GM12878 (cell line): ENCODE measurements around the gene PHF2. TPM values are rescaled to one million over a fixed set of nuclear protein-coding genes. Genes with fewer than 3 reads are reported as not detected.

Experiments used
- ATAC-seq: fragments of 200-7000 bp; cut with Tn5 transposase; 3 replicates; pipeline ENCODE4 v1.9.1; 2020; ENCODE audit warnings: mild to moderate bottlenecking, moderate library complexity
- BruUV-seq: library from RNA; stranded (reverse); fragments of 400-500 nt; replicated peaks from 2 replicates; lab custom pipeline; 2021; lab: Mats Ljungman, UMichigan
- CTCF ChIA-PET: fragments of 300-600 bp; sonication (Branson Sonifier 250); formaldehyde crosslinking; extraction: SDS; loops from one replicate; lab custom pipeline; 2021; ENCODE audit warnings: inconsistent platforms; lab: Yijun Ruan, JAX
- POLR2A ChIA-PET: fragments of 350-600 bp; formaldehyde crosslinking; extraction: SDS; loops from one replicate; lab custom pipeline; 2021; ENCODE audit warnings: inconsistent platforms; lab: Charles Lee
- RAD21 ChIA-PET: fragments of 300-600 bp; sonication (Branson Sonifier 250); formaldehyde crosslinking; loops from one replicate; lab custom pipeline; 2023; ENCODE audit warnings: antibody characterized with exemption; ENCODE audit not compliant: unreplicated experiment; lab: Charles Lee
- SMC1A ChIA-PET: fragments of 300-600 bp; sonication (Branson Sonifier 250); formaldehyde crosslinking; loops from one replicate; lab custom pipeline; 2023; ENCODE audit not compliant: unreplicated experiment, uncharacterized antibody; lab: Charles Lee
- DNase-seq: peaks from one replicate; pipeline ENCODE4 v3.0.0-alpha.2; 2011; ENCODE audit warnings: low read depth, low spot score
- FAIRE-seq: peaks from 3 replicates; lab custom pipeline; 2011; peaks lifted over from hg19 to GRCh38; lab: Jason Lieb, UNC
- H2AFZ ChIP-seq: 2 replicates; pipeline ENCODE4 v1.6.0; 2011; ENCODE audit warnings: low read depth, low read length, control low read depth; ENCODE audit not compliant: control insufficient read depth
- H3K27ac ChIP-seq: 2 replicates; pipeline ENCODE4 v1.5.1; 2011; ENCODE audit warnings: control low read depth; ENCODE audit not compliant: control insufficient read depth, insufficient read depth
- H3K27me3 ChIP-seq, 2 experiments: replicated peaks in 1 of 2; 2 replicates each; pipeline versions ENCODE4 v1.6.0 to v1.6.1; 2011; ENCODE audit warnings: low read length in 1 of 2; ENCODE audit not compliant: control insufficient read depth in 2 of 2, insufficient read depth in 2 of 2
- H3K36me3 ChIP-seq, 2 experiments: 2 replicates each; pipeline ENCODE4 v1.5.1; 2011; ENCODE audit warnings: low read length in 1 of 2; ENCODE audit not compliant: control insufficient read depth in 2 of 2, insufficient read depth in 2 of 2
- H3K4me1 ChIP-seq: 2 replicates; pipeline ENCODE4 v1.6.1; 2011; ENCODE audit warnings: mild to moderate bottlenecking, low read length, moderate library complexity, mixed read lengths; ENCODE audit not compliant: control insufficient read depth, insufficient read depth
- H3K4me2 ChIP-seq: 2 replicates; pipeline ENCODE4 v1.6.0; 2011; ENCODE audit warnings: control low read depth; ENCODE audit not compliant: control insufficient read depth, insufficient read depth
- H3K4me3 ChIP-seq: fragments of 200-600 bp; sonication (generic); 2 replicates; pipeline ENCODE4 v1.5.1; 2016
- H3K79me2 ChIP-seq: 2 replicates; pipeline ENCODE4 v1.6.0; 2011; ENCODE audit warnings: low read length; ENCODE audit not compliant: control insufficient read depth, insufficient read depth
- H3K9ac ChIP-seq: 2 replicates; pipeline ENCODE4 v1.8.0; 2011; ENCODE audit warnings: low read length, control low read depth, mixed read lengths; ENCODE audit not compliant: control insufficient read depth, insufficient read depth
- H3K9me3 ChIP-seq: replicated peaks from 3 replicates; pipeline ENCODE4 v1.5.1; 2011; ENCODE audit warnings: mild to moderate bottlenecking, low read length; ENCODE audit not compliant: control insufficient read depth, insufficient read depth
- H4K20me1 ChIP-seq: 2 replicates; pipeline ENCODE4 v1.6.0; 2011; ENCODE audit not compliant: control insufficient read depth, insufficient read depth
- KDM1A ChIP-seq: fragments of 200-600 bp; sonication (generic); IDR thresholded peaks from 2 replicates; pipeline ENCODE4 v1.6.1; 2016; ENCODE audit warnings: borderline replicate concordance
- SMAD1 ChIP-seq: fragments of 450-650 bp; IDR thresholded peaks from 2 replicates; pipeline ENCODE4 v1.6.1; 2018; ENCODE audit warnings: mild to moderate bottlenecking, low read depth; ENCODE audit not compliant: partially characterized antibody
- SREBF1 ChIP-seq: IDR thresholded peaks from 2 replicates; pipeline ENCODE4 v1.6.1; 2012; ENCODE audit warnings: mild to moderate bottlenecking, low read length
- SRF ChIP-seq, 2 experiments: IDR thresholded peaks; 2 replicates each; pipeline ENCODE4 v1.6.1; 2011; ENCODE audit warnings: low read depth in 2 of 2, low read length in 2 of 2, mild to moderate bottlenecking in 1 of 2, moderate library complexity in 1 of 2
- SUZ12 ChIP-seq: fragments of 200-600 bp; sonication (generic); IDR thresholded peaks from one replicate; pipeline ENCODE4 v1.6.1; 2018; ENCODE audit warnings: antibody characterized with exemption, mild to moderate bottlenecking; ENCODE audit not compliant: unreplicated experiment
- ZNF207 ChIP-seq: fragments of 450-650 bp; IDR thresholded peaks from 2 replicates; pipeline ENCODE4 v1.6.1; 2014; ENCODE audit warnings: antibody characterized with exemption, mild to moderate bottlenecking, borderline replicate concordance
- ZNF24 ChIP-seq: fragments of 450-650 bp; IDR thresholded peaks from 2 replicates; pipeline ENCODE4 v1.6.1; 2017; ENCODE audit warnings: antibody characterized with exemption, mild to moderate bottlenecking
- ZSCAN29 ChIP-seq: fragments of 450-650 bp; IDR thresholded peaks from 2 replicates; pipeline ENCODE4 v1.6.1; 2017; ENCODE audit warnings: mild to moderate bottlenecking, moderate library complexity
- WGBS: methylation state at CpG from one replicate; pipeline ENCODE4 v1.1.6; 2016; ENCODE audit warnings: low lambda C conversion rate; ENCODE audit not compliant: insufficient replicate concordance, insufficient coverage; ENCODE audit errors: missing lambda C conversion rate; 5-methylcytosine and 5-hydroxymethylcytosine counted together
- in situ Hi-C: fragments of 300-500 bp; cut with MboI; formaldehyde crosslinking; loops from 9 replicates; pipeline ENCODE4 v1.14.3; 2018; ENCODE audit warnings: mixed read lengths
- intact Hi-C: fragments of 100-400 bp; cut with micrococcal nuclease; formaldehyde crosslinking; loops from one replicate; pipeline ENCODE4 v1.14.2; 2022; ENCODE audit not compliant: unreplicated experiment
- polyA plus RNA-seq, 11 experiments: library from polyadenylated mRNA; depleted of rRNA in 4 of 11; unstranded in 6 of 11; stranded (reverse) in 5 of 11; fragments of >200 nt; fragmentation: Nextera tagmentation in 4 of 11; fragmentation: Illumina TruSeq in 1 of 11; extraction: Ambion mirVana in 4 of 11; extraction: Trizol in 1 of 11; gene quantifications; 1 replicate in 1 of 11; 2 replicates in 10 of 11; pipeline versions ENCODE4 v1.2.1 to v1.2.3, GENCODE V29; 2011 to 2016; ENCODE audit warnings: inconsistent platforms in 2 of 11, missing spikeins in 2 of 11, low read depth in 1 of 11
- total RNA-seq, 4 experiments: library from RNA; depleted of rRNA in 3 of 4; stranded (reverse); fragments of >200 nt in 3 of 4; fragmentation: Illumina TruSeq in 1 of 4; extraction: Trizol in 1 of 4; gene quantifications; 2 replicates each; pipeline versions ENCODE4 v1.2.1 to v1.2.3, GENCODE V29; 2013 to 2021

Gene PHF2
- total and polyA plus RNA-seq, 10 of the 15 experiments (the other 5 are each of a cell fraction or from before 2014, with no cell fraction given): 0.34 to 13.3 (median 5.5) TPM

DNA sequence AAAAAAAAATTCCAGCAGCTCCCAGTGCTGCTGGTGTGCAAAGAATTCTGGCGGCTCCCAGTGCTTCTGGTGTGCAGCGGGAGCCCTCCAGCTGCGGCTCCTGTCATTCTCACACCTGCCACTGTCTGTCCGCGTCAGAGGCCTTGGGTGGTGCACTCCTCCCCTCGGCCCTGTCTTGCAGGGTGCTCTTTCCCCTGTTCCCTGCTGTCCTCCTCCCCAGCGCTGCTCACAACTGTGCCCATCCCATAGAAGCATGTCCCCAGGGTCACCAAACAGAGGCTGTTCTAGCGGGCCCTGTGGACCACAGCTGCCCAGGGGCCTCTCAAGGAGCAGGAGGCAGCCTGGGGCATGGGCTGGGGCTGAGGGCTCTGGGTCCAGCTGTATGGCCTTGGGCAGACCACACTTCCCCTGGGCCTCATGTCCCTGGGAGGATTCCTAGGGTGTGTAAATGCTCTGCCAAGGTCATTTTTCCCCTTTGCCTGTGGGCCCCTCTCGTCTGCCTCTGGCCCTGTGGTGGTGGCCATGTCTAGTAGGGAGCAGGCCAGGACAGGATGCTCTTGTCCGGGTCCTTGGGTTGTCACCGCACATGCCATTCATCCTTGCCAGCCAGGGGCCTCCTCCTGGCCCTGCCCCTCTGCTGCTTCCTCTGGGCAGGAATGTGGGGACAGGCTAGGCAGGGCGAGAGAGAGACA is 68.2 kb downstream of the PHF2 start:
- CTCF ChIA-PET: no interaction called here
- no peak for DNase-seq

GRCh38 chr9:93645149-93645889 is 68.9 kb downstream of the PHF2 start:
- ATAC-seq (no peak), DNase-seq (no peak), FAIRE-seq (no peak)
- H3K79me2 ChIP-seq: no peaks in the 10 kb centered on the region
- H3K4me3 ChIP-seq: no peak overlapping the region
- no peak overlapping the region for H2AFZ ChIP-seq
- CTCF ChIA-PET: no interaction called here
- in situ Hi-C loops (no loop called here), intact Hi-C loops (no loop called here)
- H3K4me2 ChIP-seq: no peak overlapping the region
- no TSS peak for BruUV-seq
- no peak overlapping the region for H3K9ac ChIP-seq
- SMC1A ChIA-PET: no interaction called here
- no peaks in the 10 kb centered on the region for H3K27me3 ChIP-seq
- no peak overlapping the region for H3K27ac ChIP-seq
- POLR2A ChIA-PET: no interaction called here
- H3K36me3 ChIP-seq: peaks cover 7 to 8% of the 10 kb centered on the region in 2 experiments; a peak in 3 of 4 replicates
- TF ChIP-seq SUZ12 (no peak), ZNF207 (no peak), SRF (IDR thresholded peaks at IDR 0.05; ENCODE audit: low read depth in 2 of 2, low read length in 2 of 2) (no peak), ZSCAN29 (no peak)
- H4K20me1 ChIP-seq: no peaks in the 10 kb centered on the region
- no peaks in the 10 kb centered on the region for H3K9me3 ChIP-seq
- H3K4me1 ChIP-seq: no peaks in the 10 kb centered on the region
- RAD21 ChIA-PET: no interaction called here
- WGBS: 91% methylated on average over 27 of the region's 28 CpGs

More for the DNA sequence above, 68.2 kb downstream of the PHF2 start:
- no peak overlapping the region for H3K27ac ChIP-seq
- no peak overlapping the region for H3K4me3 ChIP-seq
- ATAC-seq (no peak), FAIRE-seq (no peak)
- no TSS peak for BruUV-seq
- H3K4me2 ChIP-seq: no peak overlapping the region
- no peaks in the 10 kb centered on the region for H4K20me1 ChIP-seq
- in situ Hi-C loops: no loop called here
- ChIA-PET RAD21 (no interaction called here), POLR2A (no interaction called here), SMC1A (interaction anchor here (0.6 kb wide), 1 partner anchor 845 kb away, joined by 3 read pairs; no protein-coding TSS in a partner anchor)
- no peaks in the 10 kb centered on the region for H3K4me1 ChIP-seq
- intact Hi-C loops: no loop called here
- no peak for TF ChIP-seq SREBF1
- no peak for TF ChIP-seq KDM1A
- TF ChIP-seq SMAD1: no peak
- no peak for TF ChIP-seq ZNF24
- no peak overlapping the region for H3K9ac ChIP-seq
- no peaks in the 10 kb centered on the region for H3K27me3 ChIP-seq
- no peaks in the 10 kb centered on the region for H3K9me3 ChIP-seq
- WGBS: 80% methylated on average over 12 of the region's 12 CpGs
- no peak overlapping the region for H2AFZ ChIP-seq
- H3K79me2 ChIP-seq: no peaks in the 10 kb centered on the region
- H3K36me3 ChIP-seq: peaks cover 2% of the 10 kb centered on the region in 2 experiments; a peak in 3 of 4 replicates
